ENCODE results near the gene TNRC6B. TPM values are rescaled to one million over a fixed set of nuclear protein-coding genes. Genes with fewer than 3 reads are reported as not detected.

The TNRC6B gene
- total and polyA plus RNA-seq, 2 of the 13 experiments (the other 11 are each of a cell fraction or from before 2014, with no cell fraction given) = 8.9 to 13.2 TPM

DNA sequence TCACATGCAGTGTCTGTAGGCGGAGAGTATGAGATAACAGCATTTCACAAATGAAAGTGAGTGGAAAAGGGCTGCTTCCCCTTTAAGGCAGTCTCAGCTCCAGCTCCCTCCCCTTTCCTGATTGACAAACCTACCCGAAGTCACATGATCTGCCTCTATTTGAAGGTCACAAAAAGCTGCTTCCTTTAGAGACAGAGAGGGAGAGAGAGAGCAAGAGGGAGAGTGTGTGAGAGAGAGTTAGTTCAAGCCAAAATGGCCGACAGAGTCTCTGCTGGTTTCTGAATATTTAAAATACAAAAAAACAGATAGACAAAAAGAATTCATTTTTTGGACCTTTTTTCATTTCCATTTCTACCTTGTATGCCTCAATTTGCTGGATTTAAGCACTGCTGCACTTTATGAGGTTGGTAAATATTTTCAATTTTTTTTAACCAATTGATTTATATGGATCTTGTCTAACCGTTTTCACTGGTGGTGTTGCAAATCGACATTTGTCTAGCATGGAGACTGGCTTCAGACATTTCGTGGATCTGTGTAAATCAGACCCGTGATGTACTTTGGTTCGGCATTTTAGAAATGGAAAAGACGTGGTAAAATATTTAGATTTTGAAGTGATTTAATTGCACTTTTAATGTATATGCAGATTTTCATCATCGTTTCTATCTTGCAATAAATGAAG lies at the start of gene TNRC6B (continued):
- TF ChIP-seq, protein P1, sequence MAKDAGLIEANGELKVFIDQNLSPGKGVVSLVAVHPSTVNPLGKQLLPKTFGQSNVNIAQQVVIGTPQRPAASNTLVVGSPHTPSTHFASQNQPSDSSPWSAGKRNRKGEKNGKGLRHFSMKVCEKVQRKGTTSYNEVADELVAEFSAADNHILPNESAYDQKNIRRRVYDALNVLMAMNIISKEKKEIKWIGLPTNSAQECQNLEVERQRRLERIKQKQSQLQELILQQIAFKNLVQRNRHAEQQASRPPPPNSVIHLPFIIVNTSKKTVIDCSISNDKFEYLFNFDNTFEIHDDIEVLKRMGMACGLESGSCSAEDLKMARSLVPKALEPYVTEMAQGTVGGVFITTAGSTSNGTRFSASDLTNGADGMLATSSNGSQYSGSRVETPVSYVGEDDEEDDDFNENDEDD (CRISPR knock-in tag; IDR thresholded peaks at IDR 0.05; ENCODE audit: borderline replicate concordance) = peak; percentile 50; the same call in 1 of the 2 replicates
- TF ChIP-seq, protein P2, sequence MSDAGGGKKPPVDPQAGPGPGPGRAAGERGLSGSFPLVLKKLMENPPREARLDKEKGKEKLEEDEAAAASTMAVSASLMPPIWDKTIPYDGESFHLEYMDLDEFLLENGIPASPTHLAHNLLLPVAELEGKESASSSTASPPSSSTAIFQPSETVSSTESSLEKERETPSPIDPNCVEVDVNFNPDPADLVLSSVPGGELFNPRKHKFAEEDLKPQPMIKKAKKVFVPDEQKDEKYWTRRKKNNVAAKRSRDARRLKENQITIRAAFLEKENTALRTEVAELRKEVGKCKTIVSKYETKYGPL (CRISPR knock-in tag; IDR thresholded peaks at IDR 0.05) = 0 out of 2 replicates have a peak, but pooled peaks have one; percentile 48
- peak; percentile 98 for TF ChIP-seq NFRKB (IDR thresholded peaks at IDR 0.05)
- peak; percentile 50; the same call in 1 of the 2 replicates for TF ChIP-seq SPEN (CRISPR knock-in tag; IDR thresholded peaks at IDR 0.05; ENCODE audit: low read depth)
- no peak for TF ChIP-seq SMARCE1 (IDR thresholded peaks at IDR 0.05; ENCODE audit: borderline replicate concordance)
- TF ChIP-seq, protein P3, sequence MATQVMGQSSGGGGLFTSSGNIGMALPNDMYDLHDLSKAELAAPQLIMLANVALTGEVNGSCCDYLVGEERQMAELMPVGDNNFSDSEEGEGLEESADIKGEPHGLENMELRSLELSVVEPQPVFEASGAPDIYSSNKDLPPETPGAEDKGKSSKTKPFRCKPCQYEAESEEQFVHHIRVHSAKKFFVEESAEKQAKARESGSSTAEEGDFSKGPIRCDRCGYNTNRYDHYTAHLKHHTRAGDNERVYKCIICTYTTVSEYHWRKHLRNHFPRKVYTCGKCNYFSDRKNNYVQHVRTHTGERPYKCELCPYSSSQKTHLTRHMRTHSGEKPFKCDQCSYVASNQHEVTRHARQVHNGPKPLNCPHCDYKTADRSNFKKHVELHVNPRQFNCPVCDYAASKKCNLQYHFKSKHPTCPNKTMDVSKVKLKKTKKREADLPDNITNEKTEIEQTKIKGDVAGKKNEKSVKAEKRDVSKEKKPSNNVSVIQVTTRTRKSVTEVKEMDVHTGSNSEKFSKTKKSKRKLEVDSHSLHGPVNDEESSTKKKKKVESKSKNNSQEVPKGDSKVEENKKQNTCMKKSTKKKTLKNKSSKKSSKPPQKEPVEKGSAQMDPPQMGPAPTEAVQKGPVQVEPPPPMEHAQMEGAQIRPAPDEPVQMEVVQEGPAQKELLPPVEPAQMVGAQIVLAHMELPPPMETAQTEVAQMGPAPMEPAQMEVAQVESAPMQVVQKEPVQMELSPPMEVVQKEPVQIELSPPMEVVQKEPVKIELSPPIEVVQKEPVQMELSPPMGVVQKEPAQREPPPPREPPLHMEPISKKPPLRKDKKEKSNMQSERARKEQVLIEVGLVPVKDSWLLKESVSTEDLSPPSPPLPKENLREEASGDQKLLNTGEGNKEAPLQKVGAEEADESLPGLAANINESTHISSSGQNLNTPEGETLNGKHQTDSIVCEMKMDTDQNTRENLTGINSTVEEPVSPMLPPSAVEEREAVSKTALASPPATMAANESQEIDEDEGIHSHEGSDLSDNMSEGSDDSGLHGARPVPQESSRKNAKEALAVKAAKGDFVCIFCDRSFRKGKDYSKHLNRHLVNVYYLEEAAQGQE (IDR thresholded peaks at IDR 0.05; ENCODE audit: borderline replicate concordance in 1 of 2, low read depth in 1 of 2, low read length in 2 of 2) = peak in 1 of 2 experiments; percentile 73; a peak in 2 of 4 replicates
- TF ChIP-seq, protein P4, sequence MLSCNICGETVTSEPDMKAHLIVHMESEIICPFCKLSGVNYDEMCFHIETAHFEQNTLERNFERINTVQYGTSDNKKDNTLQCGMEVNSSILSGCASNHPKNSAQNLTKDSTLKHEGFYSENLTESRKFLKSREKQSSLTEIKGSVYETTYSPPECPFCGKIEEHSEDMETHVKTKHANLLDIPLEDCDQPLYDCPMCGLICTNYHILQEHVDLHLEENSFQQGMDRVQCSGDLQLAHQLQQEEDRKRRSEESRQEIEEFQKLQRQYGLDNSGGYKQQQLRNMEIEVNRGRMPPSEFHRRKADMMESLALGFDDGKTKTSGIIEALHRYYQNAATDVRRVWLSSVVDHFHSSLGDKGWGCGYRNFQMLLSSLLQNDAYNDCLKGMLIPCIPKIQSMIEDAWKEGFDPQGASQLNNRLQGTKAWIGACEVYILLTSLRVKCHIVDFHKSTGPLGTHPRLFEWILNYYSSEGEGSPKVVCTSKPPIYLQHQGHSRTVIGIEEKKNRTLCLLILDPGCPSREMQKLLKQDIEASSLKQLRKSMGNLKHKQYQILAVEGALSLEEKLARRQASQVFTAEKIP (CRISPR knock-in tag; IDR thresholded peaks at IDR 0.05; ENCODE audit: borderline replicate concordance) = no peak
- TF ChIP-seq, protein P5, sequence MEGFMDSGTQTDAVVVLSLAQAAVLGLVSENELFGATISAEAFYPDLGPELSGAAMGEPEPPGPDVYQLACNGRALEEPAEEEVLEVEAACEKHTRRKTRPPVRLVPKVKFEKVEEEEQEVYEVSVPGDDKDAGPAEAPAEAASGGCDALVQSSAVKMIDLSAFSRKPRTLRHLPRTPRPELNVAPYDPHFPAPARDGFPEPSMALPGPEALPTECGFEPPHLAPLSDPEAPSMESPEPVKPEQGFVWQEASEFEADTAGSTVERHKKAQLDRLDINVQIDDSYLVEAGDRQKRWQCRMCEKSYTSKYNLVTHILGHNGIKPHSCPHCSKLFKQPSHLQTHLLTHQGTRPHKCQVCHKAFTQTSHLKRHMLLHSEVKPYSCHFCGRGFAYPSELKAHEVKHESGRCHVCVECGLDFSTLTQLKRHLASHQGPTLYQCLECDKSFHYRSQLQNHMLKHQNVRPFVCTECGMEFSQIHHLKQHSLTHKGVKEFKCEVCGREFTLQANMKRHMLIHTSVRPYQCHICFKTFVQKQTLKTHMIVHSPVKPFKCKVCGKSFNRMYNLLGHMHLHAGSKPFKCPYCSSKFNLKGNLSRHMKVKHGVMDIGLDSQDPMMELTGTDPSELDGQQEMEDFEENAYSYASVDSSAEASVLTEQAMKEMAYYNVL (CRISPR knock-in tag; IDR thresholded peaks at IDR 0.05; ENCODE audit: borderline replicate concordance) = no peak
- peak; percentile 30; the same call in 1 of the 2 replicates for TF ChIP-seq PHF8 (CRISPR knock-in tag; IDR thresholded peaks at IDR 0.05)
- TF ChIP-seq ZFP36L1 (CRISPR knock-in tag; IDR thresholded peaks at IDR 0.05) = no peak
- TF ChIP-seq MIER2 (CRISPR knock-in tag; IDR thresholded peaks at IDR 0.05) = no peak
- TF ChIP-seq ARID2 (CRISPR knock-in tag; IDR thresholded peaks at IDR 0.05; ENCODE audit: borderline replicate concordance) = peak; percentile 52; the same call in 1 of the 2 replicates
- TF ChIP-seq ZNF264 (CRISPR knock-in tag; IDR thresholded peaks at IDR 0.05) = peak; percentile 69; the same call in 1 of the 2 replicates
- TF ChIP-seq SAP130 (CRISPR knock-in tag; IDR thresholded peaks at IDR 0.05; ENCODE audit: low read depth) = peak; percentile 97
- no peak for TF ChIP-seq RORA (CRISPR knock-in tag; IDR thresholded peaks at IDR 0.05)
- TF ChIP-seq ZNF160 (CRISPR knock-in tag; IDR thresholded peaks at IDR 0.05) = no peak
